CD4-positive, alpha-beta T cell treated with Interleukin-6 at 100 ng/mL for 8 hours (primary cell): Measurements from ENCODE around the gene ZFYVE16.
A peak's percentile ranks its signal among the peaks of the same experiment; 100 is the strongest.
"Not testable (repeated sequence)": the region's sequence is repeated elsewhere in the genome, so short reads cannot be mapped to it uniquely, and the experiment has no call there.

Experiments
- DNase-seq: peaks from one replicate; pipeline ENCODE4 v3.0.0-alpha.2; 2020; ENCODE audit warnings: mixed read lengths, low spot score

The ZFYVE16 gene

DNA sequence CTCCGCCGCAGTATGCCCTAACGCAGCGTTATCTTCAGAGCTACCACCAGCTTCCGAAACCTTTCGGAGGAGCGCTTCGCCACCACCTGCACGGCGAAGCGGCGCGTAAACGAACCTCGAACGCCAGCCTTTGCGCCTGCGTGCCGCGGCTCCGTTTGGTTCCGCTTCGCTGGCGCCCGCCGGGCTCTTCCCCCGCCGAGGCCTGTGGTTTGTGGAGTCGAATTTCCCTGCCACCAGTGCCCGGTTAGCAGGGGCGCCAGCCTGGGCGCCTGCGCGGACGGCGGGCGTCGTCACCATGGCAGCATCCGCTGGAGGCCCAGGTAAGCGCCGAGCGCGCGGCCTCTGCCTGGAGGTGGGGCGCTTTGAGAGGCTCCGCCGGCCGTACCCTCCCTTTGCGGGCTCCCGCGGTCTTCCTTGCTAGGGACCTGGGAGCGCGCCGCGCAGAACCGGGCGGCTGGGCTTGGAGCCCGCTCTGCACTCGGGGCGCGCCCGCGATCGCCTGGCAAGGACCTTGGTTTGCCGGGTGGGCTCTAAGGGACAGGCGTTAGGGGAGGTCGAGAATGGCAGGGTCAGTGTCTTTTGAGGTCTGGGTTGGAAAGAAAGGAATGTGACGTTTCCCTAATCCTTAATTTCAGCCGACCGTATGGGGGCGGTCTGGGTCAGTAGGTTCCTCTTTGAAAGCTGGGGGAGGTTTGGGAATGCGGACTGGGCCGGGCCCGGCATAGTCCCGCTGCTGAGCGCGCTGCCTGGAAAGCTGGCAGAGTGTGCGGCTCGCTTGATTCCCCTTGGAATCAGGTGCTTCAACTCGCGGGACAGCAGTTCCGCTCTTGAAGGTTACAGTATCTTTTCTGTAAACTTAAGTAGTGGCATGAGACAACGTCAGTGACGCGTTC lies 80.2 kb downstream of the ZFYVE16 start, which contains the start of gene FAM151B:
Gene FAM151B (plus strand): TSS at position 272 of the 893 bp plus-strand sequence. CDS start 24 bp downstream, at position 296.
- DNase-seq = peak; percentile 82

DNA sequence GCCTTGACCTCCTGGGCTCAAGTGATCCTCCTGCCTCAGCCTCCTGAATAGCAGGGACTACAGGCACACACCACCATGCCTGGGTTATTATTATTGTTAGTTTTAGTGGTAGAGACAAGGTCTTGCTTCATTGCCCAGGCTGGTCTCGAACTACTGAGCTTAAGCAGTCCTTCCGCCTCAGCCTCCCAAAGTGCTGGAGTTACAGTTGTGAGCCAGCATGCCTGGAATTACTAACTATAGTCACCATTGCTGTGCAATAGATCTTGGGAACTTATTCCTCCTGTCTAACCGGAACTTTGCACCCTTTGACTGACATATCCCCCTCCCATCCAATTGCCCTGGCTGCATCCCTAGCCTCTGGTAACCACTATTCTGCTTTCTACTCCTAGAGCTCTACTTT lies 83.4 kb downstream of the ZFYVE16 start:
- no peak for DNase-seq

DNA sequence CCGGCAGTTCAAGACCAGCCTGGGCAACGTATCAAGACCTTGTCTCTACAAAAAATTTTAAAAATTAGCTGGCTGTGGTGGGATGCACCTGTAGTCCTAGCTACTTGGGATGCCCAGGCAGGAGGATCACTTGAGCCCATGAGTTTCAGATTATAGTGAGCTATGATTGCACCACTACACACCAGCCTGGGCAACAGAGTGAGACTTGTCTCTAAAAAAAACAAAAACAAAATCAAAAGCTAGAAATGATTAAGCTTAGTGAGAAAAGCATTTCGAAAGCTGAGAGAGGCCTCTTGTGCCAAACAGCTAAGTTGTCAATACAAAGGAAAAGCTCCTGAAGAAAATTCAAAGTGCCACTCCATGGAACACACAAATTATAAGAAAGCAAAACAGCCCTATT lies 84.9 kb downstream of the ZFYVE16 start:
- no peak for DNase-seq

DNA sequence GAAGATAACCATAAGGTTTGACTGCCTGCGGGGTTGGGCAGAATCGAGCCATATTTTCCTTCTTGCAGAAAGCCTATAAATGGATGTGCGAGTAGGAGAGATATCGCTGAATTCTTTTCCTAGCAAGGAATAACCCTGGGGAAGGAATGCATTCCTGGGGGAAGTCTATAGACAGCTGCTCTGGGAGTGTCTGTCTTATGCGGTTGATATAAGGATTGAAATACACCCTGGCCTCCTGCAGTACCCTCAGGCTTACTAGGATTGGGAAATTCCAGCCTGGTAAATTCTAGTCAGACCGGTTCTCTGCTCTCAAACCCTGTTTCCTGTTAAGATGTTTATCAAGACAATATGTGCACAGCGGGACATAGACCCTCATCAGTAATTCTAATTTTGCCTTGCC lies 85.6 kb downstream of the ZFYVE16 start:
- DNase-seq = not testable (repeated sequence)

DNA sequence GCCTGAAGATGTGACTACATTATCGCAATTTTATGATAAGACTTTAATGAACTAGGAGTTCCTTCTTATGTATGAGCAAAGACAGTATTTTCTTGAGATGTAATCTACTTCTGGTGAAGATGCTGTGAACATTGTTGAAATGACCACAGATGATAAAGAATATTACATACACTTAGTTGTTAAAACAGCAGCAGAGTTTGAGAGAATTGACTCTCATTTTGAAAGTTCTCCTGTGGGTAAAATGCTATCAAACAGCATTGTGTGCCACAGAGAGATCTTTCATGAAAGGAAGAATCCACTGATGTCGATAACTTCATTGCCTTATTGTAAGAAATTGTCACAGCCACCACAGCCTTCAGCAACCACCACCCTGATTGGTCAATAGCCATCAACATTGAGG lies 88.0 kb downstream of the ZFYVE16 start:
- no peak for DNase-seq

DNA sequence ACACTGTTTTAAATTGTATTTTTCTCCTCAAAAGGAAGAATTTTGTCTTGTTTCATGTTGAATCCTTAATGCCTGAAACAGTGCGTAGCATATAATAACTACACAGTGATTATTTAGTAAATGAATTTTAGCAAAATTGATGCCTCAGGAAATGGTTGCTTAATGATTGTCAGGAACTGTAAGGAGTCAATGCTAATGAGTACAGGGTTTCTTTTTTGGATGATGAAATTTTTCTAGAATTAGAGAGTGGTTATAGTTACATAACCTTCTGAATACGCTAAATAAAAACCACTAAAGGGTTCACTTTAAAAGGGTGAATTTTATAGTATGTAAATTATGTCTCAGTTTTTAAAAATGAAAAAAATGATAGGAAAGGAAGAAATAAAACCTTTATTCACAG lies 94.9 kb downstream of the ZFYVE16 start:
- DNase-seq = no peak

DNA sequence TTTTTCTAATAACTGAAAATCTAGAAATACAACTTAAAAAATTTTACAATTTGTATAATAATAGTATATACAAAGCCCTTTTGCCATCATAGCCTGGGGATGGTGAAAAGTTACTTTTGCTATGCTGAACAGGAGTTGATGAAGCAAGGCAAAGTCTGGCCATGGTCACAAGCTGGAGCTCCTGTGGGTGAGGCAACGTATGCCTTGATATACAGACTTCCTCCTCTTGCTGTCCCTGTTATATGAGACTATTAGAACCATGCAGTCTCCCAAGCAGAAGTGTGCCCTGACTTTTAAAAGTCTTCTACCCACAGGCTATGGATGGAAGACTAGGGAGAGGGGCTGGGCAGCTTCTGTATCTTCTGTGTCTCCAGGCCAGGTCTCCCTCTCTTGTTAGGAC lies 95.8 kb downstream of the ZFYVE16 start:
- DNase-seq = no peak

DNA sequence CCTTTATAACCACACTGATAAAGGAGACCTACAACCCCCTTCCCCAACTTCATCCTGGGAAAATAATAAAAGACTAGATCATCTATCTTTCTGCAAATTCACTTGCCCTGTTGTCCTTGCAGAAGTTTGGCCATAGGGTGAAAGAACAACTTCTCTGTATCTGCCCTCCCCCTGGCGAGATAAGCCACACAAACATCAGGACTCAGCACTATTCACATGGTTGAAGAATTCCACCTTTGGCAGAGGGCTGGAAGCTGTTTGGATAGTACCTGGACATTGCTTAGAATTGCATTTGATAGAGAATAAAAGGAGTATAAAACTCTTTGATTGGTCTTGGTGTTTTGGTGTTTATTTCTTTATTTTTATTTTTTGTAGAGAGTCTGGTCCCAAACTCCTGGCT lies 97.0 kb downstream of the ZFYVE16 start:
- no peak for DNase-seq

DNA sequence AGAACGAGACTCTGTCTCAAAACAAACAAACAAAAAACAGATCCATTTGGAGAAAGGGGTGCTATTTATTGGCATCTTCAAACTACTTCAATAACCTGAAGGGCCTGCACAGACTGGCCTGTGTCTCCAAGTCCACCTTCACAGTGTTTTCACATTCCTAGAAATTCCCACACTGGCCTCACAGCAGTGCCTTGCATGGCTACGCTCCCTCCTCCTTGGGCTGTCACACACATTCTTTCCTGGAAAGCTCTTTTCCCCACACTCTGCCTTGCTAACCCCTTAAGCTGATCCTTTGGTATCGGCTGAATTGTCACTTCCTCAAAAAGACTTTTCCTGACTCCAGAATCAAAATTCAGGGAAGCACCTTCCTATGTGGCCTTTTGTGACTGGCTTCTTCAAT lies 99.8 kb downstream of the ZFYVE16 start:
- DNase-seq = no peak

DNA sequence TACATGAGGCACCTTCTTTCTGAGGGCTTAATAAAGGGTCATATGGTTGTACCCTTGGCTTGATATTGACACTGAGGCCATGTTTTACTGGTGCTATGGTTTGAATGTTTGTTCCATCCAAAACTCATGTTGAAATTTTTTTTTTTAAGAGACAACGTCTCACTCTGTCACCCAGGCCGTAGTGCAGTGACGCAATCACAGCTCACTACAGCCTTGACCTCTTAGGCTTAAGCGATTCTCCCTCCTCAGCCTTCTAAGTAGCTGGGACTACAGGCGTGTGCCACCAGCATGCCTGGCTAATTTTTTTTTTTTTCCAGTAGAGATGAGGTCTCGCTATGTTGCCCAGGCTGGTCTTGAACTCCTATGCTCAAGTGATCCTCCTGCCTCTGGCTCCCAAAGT lies 101.0 kb downstream of the ZFYVE16 start:
- no peak for DNase-seq

DNA sequence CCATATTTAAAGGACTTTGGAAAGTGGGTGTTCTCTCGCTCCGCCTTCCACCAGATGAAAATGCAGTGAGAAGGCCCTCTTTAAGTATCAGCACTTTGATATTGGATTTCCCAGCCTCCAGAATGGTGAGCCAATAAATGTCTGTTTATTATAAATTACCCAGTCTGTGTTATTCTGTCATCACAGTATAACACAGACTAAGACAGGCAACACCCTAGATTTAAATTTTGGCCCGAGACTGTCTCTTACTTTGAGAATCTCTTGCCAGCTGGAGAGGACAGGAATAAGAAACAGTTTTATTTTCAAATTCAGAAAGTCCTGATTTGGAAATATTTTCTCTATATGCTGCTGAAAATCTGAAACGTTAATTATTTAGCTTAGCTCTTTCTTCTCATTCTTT lies 101.5 kb downstream of the ZFYVE16 start:
- DNase-seq = no peak

DNA sequence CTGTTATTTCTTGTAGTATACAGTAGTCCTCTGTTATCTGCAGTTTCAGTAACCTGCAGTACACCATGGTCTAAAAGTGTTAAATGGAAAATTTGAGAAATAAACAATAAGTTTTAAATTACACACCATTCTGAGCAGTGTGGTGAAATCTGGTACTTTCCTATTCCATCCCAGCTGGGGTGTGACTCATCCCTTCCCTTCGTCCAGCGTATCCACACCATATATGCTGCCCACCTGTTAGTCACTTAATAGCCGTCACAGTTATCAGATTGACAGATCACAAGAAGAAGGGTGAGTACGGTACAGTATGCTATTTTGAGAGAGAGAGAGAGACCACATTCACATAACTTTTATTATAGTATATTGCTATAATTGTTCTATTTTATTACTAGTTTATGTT lies 109.0 kb downstream of the ZFYVE16 start:
- no peak for DNase-seq
